Peyer's patch (tissue), 4 donors: ENCODE measurements around the gene ARHGEF25. TPM values are rescaled to one million over a fixed set of nuclear protein-coding genes. Genes with fewer than 3 reads are reported as not detected.
"Not testable (repeated sequence)": the region's sequence is repeated elsewhere in the genome, so short reads cannot be mapped to it uniquely, and the experiment has no call there.

Source experiments
- DNase-seq, 3 donors: peaks; one replicate each; pipeline ENCODE4 v3.0.0-alpha.2; 2017 to 2019
- H3K27ac ChIP-seq, 4 donors: fragments of 200-600 bp; sonication (generic); one replicate each; pipeline ENCODE4 v1.5.1; 2016 to 2019
- H3K27me3 ChIP-seq, 2 donors: fragments of 200-600 bp; sonication (generic); one replicate each; pipeline ENCODE4 v1.5.1; 2019
- H3K36me3 ChIP-seq, 3 donors: fragments of 200-600 bp; sonication (generic); one replicate each; pipeline ENCODE4 v1.5.1; 2016 to 2019
- H3K4me1 ChIP-seq, 4 donors: fragments of 200-600 bp; sonication (generic); one replicate each; pipeline ENCODE4 v1.5.1; 2016 to 2019
- H3K4me3 ChIP-seq, 4 donors: fragments of 200-600 bp; sonication (generic); 1 replicate in 3 of 4; 2 replicates in 1 of 4; pipeline ENCODE4 v1.5.1; 2016 to 2019; ENCODE audit warnings: mild to moderate bottlenecking in 1 of 4
- H3K9me3 ChIP-seq, 4 donors: fragments of 200-600 bp; sonication (generic); one replicate each; pipeline ENCODE4 v1.5.1; 2016 to 2019; ENCODE audit warnings: mild to moderate bottlenecking in 1 of 4
- POLR2A ChIP-seq, 2 donors: fragments of 450-650 bp; IDR thresholded peaks; one replicate each; pipeline ENCODE4 v1.5.1; 2017; ENCODE audit warnings: antibody characterized with exemption in 2 of 2, mild to moderate bottlenecking in 2 of 2, moderate library complexity in 2 of 2
- total RNA-seq, 4 donors: library from RNA; depleted of rRNA; stranded (reverse); fragments of >200 nt; gene quantifications; one replicate each; pipeline ENCODE4 v1.1.0, GENCODE V29; 2016
- TF ChIP-seq, protein P1 (sequence below), 6 experiments: fragments of 450-650 bp in 4 of 6; fragments of 200-600 bp in 2 of 6; sonication (generic) in 1 of 6; IDR thresholded peaks; one replicate each; pipeline ENCODE4 v1.5.1; 2017 to 2019; ENCODE audit warnings: antibody characterized with exemption in 6 of 6, mild to moderate bottlenecking in 3 of 6, moderate library complexity in 1 of 6

The ARHGEF25 gene
- 10 to 100 TPM in 2 of 4 donors, 1 to 10 TPM in 2; 5.1 to 44.6 (median 8.7) TPM for total RNA-seq

DNA sequence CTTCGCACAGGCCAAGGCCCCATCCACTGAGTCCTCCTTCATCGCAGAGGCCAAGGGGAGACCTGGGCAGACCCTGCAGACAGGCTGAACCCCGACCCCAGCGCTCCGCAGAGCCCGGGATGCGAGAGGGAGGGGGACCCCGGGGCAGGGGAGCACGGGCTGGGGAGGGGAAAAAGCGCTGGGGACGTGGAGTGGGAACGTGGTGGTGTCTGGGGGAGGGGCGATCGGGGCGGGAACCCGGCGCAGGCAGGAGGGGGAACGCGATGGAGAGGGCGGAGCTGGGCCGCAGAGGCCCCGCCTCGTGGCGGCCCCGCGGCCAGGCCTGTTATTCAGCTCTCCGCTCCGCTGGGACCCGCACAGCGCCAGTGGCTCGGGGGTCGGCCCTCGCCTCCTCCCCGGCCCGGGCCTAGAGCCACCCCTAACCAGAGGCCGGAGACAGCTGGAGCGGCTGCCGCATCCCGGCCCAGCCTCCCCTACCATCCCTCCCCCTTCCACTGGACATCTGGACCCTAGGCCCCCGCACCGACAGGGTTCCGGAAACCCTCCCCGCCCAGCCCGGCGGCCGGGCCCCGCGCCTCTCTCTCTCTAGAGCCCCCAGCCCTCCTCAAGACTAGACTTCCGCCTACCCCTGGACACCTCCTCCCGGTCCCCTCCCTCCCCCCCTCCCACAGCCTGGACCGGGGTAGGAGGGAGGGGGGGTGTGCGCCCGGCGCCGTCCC, at the start of gene ARHGEF25:
Gene ARHGEF25, plus strand, starts transcription at position 328 of the 719 bp plus-strand sequence. CDS start 460 bp downstream, outside the sequence.
- Histone ChIP-seq H3K4me3 (peak within 1 kb of the TSS; percentile 48 to 66 (median 61)), H3K36me3 (no peaks in the 10 kb centered on the region), H3K4me1 (peaks cover 0 to 15% (median 11%) of the 10 kb centered on the region in 4 donors), H3K9me3 (no peaks in the 10 kb centered on the region), H3K27ac (peak within 1 kb of the TSS; percentile 43 to 87 (median 70)), H3K27me3 (no peaks in the 10 kb centered on the region)
- TF ChIP-seq POLR2A (IDR thresholded peaks at IDR 0.05): no peak
- TF ChIP-seq, protein P1, sequence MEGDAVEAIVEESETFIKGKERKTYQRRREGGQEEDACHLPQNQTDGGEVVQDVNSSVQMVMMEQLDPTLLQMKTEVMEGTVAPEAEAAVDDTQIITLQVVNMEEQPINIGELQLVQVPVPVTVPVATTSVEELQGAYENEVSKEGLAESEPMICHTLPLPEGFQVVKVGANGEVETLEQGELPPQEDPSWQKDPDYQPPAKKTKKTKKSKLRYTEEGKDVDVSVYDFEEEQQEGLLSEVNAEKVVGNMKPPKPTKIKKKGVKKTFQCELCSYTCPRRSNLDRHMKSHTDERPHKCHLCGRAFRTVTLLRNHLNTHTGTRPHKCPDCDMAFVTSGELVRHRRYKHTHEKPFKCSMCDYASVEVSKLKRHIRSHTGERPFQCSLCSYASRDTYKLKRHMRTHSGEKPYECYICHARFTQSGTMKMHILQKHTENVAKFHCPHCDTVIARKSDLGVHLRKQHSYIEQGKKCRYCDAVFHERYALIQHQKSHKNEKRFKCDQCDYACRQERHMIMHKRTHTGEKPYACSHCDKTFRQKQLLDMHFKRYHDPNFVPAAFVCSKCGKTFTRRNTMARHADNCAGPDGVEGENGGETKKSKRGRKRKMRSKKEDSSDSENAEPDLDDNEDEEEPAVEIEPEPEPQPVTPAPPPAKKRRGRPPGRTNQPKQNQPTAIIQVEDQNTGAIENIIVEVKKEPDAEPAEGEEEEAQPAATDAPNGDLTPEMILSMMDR (IDR thresholded peaks at IDR 0.05): no peak
- peak in 2 of 3 donors; percentile 63 to 76 for DNase-seq

GRCh38 chr12:57563358-57563757, 47.9 kb upstream of the ARHGEF25 start:
- no peak overlapping the region for H3K27ac ChIP-seq
- no peaks in the 10 kb centered on the region for H3K36me3 ChIP-seq
- no peaks in the 10 kb centered on the region for H3K27me3 ChIP-seq
- TF ChIP-seq, protein P1 (IDR thresholded peaks at IDR 0.05): no peak
- TF ChIP-seq POLR2A (IDR thresholded peaks at IDR 0.05): no peak
- no peaks in the 10 kb centered on the region for H3K4me1 ChIP-seq
- no peak overlapping the region for H3K4me3 ChIP-seq
- DNase-seq: no peak
- H3K9me3 ChIP-seq: no peaks in the 10 kb centered on the region

GRCh38 chr12:57564178-57564740, 47.0 kb upstream of the ARHGEF25 start:
- TF ChIP-seq, protein P1 (IDR thresholded peaks at IDR 0.05): no peak
- no peak for TF ChIP-seq POLR2A (IDR thresholded peaks at IDR 0.05)
- H3K9me3 ChIP-seq: no peaks in the 10 kb centered on the region
- H3K27ac ChIP-seq: no peak overlapping the region
- H3K27me3 ChIP-seq: no peaks in the 10 kb centered on the region
- H3K4me3 ChIP-seq: no peak overlapping the region
- H3K36me3 ChIP-seq: no peaks in the 10 kb centered on the region
- no peak for DNase-seq
- H3K4me1 ChIP-seq: no peaks in the 10 kb centered on the region

DNA sequence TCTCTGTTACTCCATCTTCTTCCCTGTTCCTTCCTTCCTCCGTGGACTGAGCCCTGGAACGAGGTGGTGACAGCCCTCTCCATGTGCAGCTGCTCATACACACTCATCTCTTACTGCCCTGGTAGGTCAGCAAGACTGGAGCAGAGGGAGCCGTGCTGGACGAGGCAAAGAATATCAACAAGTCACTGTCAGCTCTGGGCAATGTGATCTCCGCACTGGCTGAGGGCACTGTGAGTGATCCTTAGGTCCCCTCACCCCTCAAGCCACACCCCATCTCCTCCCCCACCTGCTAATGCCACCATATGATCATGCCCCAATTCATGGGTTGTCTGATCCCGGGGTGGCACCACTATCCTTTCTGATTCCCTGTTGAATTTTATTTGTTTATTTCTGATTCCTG, 42.4 kb upstream of the ARHGEF25 start:
- Histone ChIP-seq H3K27me3 (no peaks in the 10 kb centered on the region), H3K4me3 (no peak overlapping the region), H3K36me3 (no peaks in the 10 kb centered on the region), H3K27ac (no peak overlapping the region), H3K4me1 (no peaks in the 10 kb centered on the region), H3K9me3 (no peaks in the 10 kb centered on the region)
- DNase-seq: no peak
- TF ChIP-seq POLR2A (IDR thresholded peaks at IDR 0.05): no peak
- TF ChIP-seq, protein P1 (IDR thresholded peaks at IDR 0.05): no peak

GRCh38 chr12:57569858-57570257, 41.4 kb upstream of the ARHGEF25 start:
- Histone ChIP-seq H3K36me3 (no peaks in the 10 kb centered on the region), H3K9me3 (no peaks in the 10 kb centered on the region), H3K4me3 (no peak overlapping the region), H3K27ac (no peak overlapping the region), H3K27me3 (no peaks in the 10 kb centered on the region), H3K4me1 (no peaks in the 10 kb centered on the region)
- TF ChIP-seq, protein P1 (IDR thresholded peaks at IDR 0.05): no peak
- TF ChIP-seq POLR2A (IDR thresholded peaks at IDR 0.05): no peak
- DNase-seq: no peak

GRCh38 chr12:57570438-57570837, 40.8 kb upstream of the ARHGEF25 start:
- H3K9me3 ChIP-seq, H3K36me3 ChIP-seq, DNase-seq, H3K27me3 ChIP-seq, H3K4me1 ChIP-seq, H3K27ac ChIP-seq, H3K4me3 ChIP-seq: not testable (repeated sequence)
